GM19193 (cell line): ENCODE measurements around the gene RBPJ.

Source experiments
- POLR2A ChIP-seq: IDR thresholded peaks from 4 replicates; pipeline ENCODE4 v1.6.1; 2011; ENCODE audit not compliant: insufficient read depth, insufficient read length; ENCODE audit errors: extremely low read depth

RBPJ gene

GRCh38 chr4:26441771-26442170, 121.0 kb downstream of the RBPJ start:
- no peak for TF ChIP-seq POLR2A

GRCh38 chr4:26447378-26447777, 126.6 kb downstream of the RBPJ start:
- TF ChIP-seq POLR2A, result no peak

- no peak for TF ChIP-seq POLR2A
These were observed 129.6 kb downstream of the RBPJ start for GRCh38 chr4:26450418-26450817.

GRCh38 chr4:26451597-26451996, 130.8 kb downstream of the RBPJ start:
- no peak for TF ChIP-seq POLR2A

GRCh38 chr4:26452565-26453531, 132.0 kb downstream of the RBPJ start:
- TF ChIP-seq POLR2A, result no peak

GRCh38 chr4:26454961-26455360, 134.1 kb downstream of the RBPJ start:
- TF ChIP-seq POLR2A, result no peak

- no peak for TF ChIP-seq POLR2A
These were observed 134.8 kb downstream of the RBPJ start for GRCh38 chr4:26455571-26455970.

- no peak for TF ChIP-seq POLR2A
These were observed 136.6 kb downstream of the RBPJ start for GRCh38 chr4:26457412-26457811.

GRCh38 chr4:26458157-26458561, 137.3 kb downstream of the RBPJ start:
- TF ChIP-seq POLR2A, result no peak

GRCh38 chr4:26459054-26459755, 138.4 kb downstream of the RBPJ start:
- TF ChIP-seq POLR2A, result no peak

GRCh38 chr4:26459756-26460530, 139.1 kb downstream of the RBPJ start:
- no peak for TF ChIP-seq POLR2A

- TF ChIP-seq POLR2A, result no peak
These were observed 142.1 kb downstream of the RBPJ start for GRCh38 chr4:26462874-26463273.

- no peak for TF ChIP-seq POLR2A
These were observed 142.6 kb downstream of the RBPJ start for GRCh38 chr4:26463386-26463785.

GRCh38 chr4:26464420-26465095, 143.7 kb downstream of the RBPJ start:
- no peak for TF ChIP-seq POLR2A
